HG03432 (cell line): ENCODE data around the gene SLC25A52.
"Not testable (repeated sequence)": the region's sequence is repeated elsewhere in the genome, so short reads cannot be mapped to it uniquely, and the experiment has no call there.

Experiments used
- ATAC-seq: cut with Tn5 transposase; IDR thresholded peaks from one replicate; pipeline ENCODE4 v1.9.1; 2021; ENCODE audit warnings: mild to moderate bottlenecking, moderate library complexity; ENCODE audit not compliant: unreplicated experiment

SLC25A52 gene, protein sequence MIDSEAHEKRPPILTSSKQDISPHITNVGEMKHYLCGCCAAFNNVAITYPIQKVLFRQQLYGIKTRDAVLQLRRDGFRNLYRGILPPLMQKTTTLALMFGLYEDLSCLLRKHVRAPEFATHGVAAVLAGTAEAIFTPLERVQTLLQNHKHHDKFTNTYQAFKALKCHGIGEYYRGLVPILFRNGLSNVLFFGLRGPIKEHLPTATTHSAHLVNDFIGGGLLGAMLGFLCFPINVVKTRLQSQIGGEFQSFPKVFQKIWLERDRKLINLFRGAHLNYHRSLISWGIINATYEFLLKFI

GRCh38 chr18:31760695-31761094, at the start of gene SLC25A52:
Gene SLC25A52, minus strand, starts transcription at chr18:31760880. Its CDS starts 219 bp downstream, at chr18:31760661.
- ATAC-seq: no peak

GRCh38 chr18:31809049-31809448, 48.4 kb upstream of the SLC25A52 start:
- ATAC-seq: not testable (repeated sequence)

DNA sequence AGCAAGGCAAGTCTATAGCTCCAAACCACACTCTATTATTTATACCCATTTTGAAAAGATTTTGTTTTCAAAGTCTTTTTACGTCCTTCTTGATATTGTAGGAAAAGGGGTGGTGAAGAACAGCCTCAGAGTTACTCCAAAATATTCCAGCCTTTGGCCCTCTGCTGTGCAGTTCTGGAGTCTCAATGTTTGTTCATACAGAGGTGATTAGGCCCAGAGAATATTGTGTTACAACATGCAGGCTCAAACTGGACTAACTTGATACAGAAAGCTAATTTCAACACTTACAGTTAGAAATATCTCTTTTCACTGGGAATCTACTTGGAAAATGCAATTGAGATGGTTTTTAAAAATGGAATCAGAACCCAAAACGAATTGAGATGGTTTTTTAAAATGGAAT, 40.4 kb upstream of the SLC25A52 start:
- no peak for ATAC-seq

- ATAC-seq: not testable (repeated sequence)
These were observed 38.6 kb upstream of the SLC25A52 start for GRCh38 chr18:31799257-31799656.

GRCh38 chr18:31798399-31798798, 37.7 kb upstream of the SLC25A52 start:
- ATAC-seq: no peak

DNA sequence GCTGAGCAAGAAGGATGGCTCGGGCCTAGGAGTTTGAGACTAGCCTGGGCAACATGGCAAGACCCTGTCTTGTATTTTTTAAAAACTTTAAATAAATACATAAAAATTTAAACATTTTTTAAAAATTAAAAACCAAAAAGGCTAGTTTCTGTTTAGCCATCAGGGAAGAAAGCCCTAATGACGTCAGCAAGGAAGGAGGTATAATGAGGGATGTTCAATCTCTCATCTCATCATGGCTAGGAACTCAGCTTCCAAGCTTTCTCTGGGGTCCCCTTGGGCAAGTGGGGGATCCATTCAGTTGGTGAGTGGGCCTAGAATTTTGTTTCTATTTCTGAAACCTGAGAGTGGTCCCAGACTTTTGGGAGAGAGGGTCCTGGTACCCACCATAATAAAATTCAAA, 35.1 kb upstream of the SLC25A52 start:
- ATAC-seq: no peak

DNA sequence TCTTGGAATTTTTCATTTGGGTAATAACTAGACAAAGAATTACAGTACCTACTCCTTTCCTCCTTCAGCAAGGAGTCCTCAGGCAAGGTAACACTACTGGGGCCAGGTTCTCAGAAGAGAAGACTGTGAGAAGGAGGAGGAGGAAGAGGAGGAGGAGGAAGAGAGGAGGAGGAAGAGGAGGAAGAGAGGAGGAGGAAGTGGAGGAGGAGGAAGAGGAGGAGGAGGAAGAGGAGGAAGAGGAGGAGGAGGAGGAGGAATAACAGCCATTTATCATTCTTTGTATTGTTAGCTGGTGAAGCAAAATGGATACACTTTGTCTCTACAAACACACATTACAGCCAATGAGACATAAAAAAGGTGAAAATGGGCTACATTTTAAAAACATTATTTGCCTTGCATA, 32.9 kb upstream of the SLC25A52 start:
- ATAC-seq: no peak

DNA sequence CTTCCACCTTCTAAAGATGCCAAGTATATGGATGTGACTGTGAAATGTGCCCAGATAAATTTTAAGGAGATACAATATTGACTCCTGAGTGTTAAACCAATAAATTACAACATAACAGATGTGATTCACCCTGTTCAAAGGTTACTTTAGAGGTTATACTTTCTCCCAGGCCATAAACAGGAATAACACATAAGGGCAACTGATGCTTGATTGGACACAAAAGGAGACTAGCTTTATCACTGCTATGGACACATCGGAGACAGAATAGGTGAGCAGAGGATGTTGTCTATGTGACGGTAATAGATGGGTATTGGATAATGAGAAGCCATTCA, 31.9 kb upstream of the SLC25A52 start:
- ATAC-seq: no peak

DNA sequence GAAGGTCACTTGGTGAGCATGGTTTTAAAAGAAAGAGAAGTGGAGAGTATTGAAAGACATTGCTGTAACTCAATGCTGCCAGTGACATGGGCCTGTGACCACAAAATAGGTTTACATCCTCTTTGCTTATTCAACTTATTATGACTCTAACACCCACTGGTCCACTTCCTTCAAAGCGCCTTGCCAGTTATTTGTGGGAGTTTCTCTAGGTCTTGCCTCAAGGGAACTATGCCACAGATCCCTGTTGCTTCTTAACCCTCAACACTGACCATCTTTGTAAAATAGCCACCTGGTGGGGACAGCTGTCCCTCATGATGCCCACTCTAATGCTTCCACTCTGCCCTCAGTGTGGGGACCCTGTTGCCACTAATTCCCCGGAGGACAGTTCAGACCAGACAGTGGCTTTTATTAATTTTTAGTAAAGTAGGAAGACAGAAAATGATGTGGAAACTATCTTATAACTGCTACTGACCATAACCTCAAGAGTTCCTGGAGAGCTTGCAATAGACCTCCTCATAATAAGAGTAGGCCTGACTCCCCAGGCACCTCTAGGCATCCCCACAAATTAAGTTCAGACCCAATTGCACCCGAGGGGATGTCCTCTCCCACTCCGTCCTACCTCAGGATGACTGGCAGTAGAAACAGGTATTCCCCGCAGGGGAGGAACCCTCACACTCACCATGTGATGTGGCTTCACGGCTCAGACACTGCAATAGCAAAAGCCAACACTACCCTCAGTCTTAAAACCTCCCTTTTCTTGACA, 31.3 kb upstream of the SLC25A52 start:
- peak; percentile 96 for ATAC-seq

DNA sequence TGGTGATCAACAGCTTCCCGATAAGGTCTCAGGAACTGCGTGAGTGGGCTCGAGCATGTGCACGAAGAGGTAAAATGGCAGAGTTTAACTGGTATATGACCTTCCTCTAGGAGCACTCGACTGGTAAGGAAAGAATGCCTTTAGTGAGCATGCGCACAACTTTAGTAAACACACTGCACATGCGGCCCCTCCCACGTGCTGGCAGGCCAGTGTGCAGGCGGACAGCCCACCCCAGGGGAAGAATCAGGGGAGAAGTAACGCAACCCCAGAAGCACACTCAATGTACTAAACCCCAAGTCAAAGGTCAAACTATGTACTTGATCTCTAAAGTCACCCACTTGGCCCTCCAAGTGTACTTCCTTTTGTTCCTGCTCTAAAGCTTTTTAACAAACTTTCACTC, 28.7 kb upstream of the SLC25A52 start:
- ATAC-seq: no peak

GRCh38 chr18:31783059-31783458, 22.4 kb upstream of the SLC25A52 start:
- ATAC-seq: no peak

DNA sequence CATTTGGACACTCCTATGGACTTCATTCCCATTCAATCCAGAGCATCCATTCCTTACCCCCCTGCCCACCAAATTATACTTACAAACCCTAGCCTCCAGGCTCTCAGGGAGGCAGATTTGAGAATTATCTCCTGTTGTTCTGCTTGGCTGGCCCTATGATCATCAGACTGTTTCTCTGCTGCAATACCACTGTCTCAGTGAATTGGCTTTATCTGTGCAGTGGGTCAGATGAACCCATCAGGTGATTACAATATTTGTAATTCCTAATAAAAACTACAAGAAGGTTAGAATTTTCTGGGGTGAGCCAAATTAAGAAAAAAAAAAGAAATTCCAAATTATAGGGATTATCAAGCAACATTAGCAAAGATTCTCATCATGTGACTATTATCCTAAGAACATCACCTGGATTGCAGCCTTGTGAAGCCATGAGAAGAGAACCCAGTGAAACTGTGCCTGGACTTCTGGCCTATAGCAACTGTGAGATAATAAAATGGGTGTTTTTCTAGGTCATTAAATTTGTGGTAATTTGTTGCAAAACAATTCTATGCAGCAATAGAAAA, 17.8 kb upstream of the SLC25A52 start:
- ATAC-seq: no peak

DNA sequence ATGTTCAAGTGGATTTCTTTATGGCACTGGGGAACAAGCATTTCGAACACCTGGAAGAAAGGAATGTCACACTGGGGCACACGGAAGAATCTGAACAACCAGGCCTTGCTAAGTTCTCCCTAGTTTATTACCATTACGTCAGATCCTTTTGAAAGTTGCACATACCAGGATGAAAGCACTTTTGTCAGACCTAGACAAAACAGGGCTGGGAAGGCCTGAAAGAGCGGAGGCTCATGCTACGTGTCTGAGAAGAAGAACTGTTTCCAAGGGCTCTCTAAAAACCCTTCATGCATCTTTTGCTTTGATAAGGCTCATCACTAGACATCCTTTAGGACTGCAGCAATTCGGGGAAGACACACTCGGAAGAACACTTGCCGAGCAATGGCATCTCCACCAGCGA, 15.4 kb upstream of the SLC25A52 start:
- no peak for ATAC-seq

- ATAC-seq: no peak
These were observed 14.3 kb upstream of the SLC25A52 start for GRCh38 chr18:31774962-31775361.

GRCh38 chr18:31774477-31774785, 13.8 kb upstream of the SLC25A52 start:
- ATAC-seq: peak; percentile 80

GRCh38 chr18:31773774-31774476, 13.2 kb upstream of the SLC25A52 start:
- ATAC-seq: peak; percentile 42

- ATAC-seq: no peak
These were observed 12.0 kb upstream of the SLC25A52 start for GRCh38 chr18:31772699-31773098.

DNA sequence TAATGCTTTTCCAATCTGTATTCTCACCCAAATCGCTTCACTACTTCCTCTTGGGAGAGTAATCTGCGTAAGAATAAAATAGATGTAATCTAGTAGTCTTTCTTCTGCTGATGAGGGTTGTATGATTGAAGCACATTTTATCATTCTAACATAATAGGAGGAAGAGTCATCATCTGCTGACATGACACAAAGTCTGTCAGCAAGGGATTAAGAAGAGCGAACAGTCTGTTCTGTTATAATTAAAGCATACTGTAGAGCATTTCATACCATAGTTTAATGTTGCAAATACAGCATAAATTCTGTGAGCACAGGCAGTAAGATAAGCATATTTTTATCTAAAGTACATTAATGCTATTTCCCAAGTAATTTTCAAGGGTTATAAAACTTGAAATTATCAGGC, 10.4 kb downstream of the SLC25A52 start:
- ATAC-seq: no peak

- ATAC-seq: no peak
These were observed 14.3 kb downstream of the SLC25A52 start for GRCh38 chr18:31746396-31746795.

GRCh38 chr18:31744321-31745067, 16.2 kb downstream of the SLC25A52 start:
- ATAC-seq: no peak

GRCh38 chr18:31743600-31743999, 17.1 kb downstream of the SLC25A52 start:
- ATAC-seq: not testable (repeated sequence)
